ENCODE measurements around the gene AOAH.

AOAH gene

DNA sequence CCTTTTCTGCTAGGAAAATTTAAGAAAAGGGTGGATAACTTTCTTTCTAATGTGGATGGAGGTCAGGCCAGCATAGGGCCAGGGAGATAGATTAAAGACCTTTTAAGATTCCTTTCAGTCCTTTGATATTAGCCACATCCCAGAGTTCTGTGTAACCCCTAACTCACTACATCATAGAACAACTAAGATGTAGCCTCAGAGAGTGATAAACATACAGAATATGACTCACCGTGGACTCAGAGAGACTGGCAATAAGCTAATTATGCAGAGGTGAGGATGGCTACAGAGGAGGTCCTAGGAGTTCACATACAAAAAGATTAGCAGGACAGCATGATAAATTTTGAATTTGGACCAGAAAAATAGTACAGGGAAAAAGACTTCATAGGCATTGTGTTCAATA is 141.0 kb downstream of the AOAH start:
- H3K36me3 ChIP-seq (ENCODE audit: insufficient read depth, low read depth, low read length) = no peaks in the 10 kb centered on the region
- H3K9me3 ChIP-seq (ENCODE audit: insufficient read depth, low read depth, low read length) = no peaks in the 10 kb centered on the region; the same call in 1 of the 2 replicates
- no peaks in the 10 kb centered on the region for H3K27me3 ChIP-seq (ENCODE audit: insufficient read depth, low read length)
- H3K27ac ChIP-seq (ENCODE audit: low read length) = no peak overlapping the region
- no peak overlapping the region for H3K4me3 ChIP-seq (ENCODE audit: low read length)
- no peak overlapping the region for H3K9ac ChIP-seq (ENCODE audit: low read depth, low read length)
- no peaks in the 10 kb centered on the region for H3K4me1 ChIP-seq (ENCODE audit: insufficient read depth, low read length)

GRCh38 chr7:36575832-36576231 is 148.5 kb downstream of the AOAH start:
- Histone ChIP-seq H3K27me3 (ENCODE audit: insufficient read depth, low read length) (no peaks in the 10 kb centered on the region), H3K27ac (ENCODE audit: low read length) (no peak overlapping the region), H3K9me3 (ENCODE audit: insufficient read depth, low read depth, low read length) (peaks cover 13% of the 10 kb centered on the region; the same call in 1 of the 2 replicates), H3K36me3 (ENCODE audit: insufficient read depth, low read depth, low read length) (no peaks in the 10 kb centered on the region), H3K9ac (ENCODE audit: low read depth, low read length) (no peak overlapping the region), H3K4me3 (ENCODE audit: low read length) (no peak overlapping the region), H3K4me1 (ENCODE audit: insufficient read depth, low read length) (peaks cover 3% of the 10 kb centered on the region; the same call in 1 of the 2 replicates)

- no peaks in the 10 kb centered on the region for H3K36me3 ChIP-seq (ENCODE audit: insufficient read depth, low read depth, low read length)
- H3K9me3 ChIP-seq (ENCODE audit: insufficient read depth, low read depth, low read length) = peaks cover 13% of the 10 kb centered on the region; the same call in 1 of the 2 replicates
- H3K27ac ChIP-seq (ENCODE audit: low read length) = no peak overlapping the region
- no peak overlapping the region for H3K4me3 ChIP-seq (ENCODE audit: low read length)
- H3K27me3 ChIP-seq (ENCODE audit: insufficient read depth, low read length) = no peaks in the 10 kb centered on the region
- no peak overlapping the region for H3K9ac ChIP-seq (ENCODE audit: low read depth, low read length)
- H3K4me1 ChIP-seq (ENCODE audit: insufficient read depth, low read length) = peaks cover 10% of the 10 kb centered on the region; the same call in 1 of the 2 replicates
Measured at GRCh38 chr7:36573066-36573465, 151.2 kb downstream of the AOAH start.

GRCh38 chr7:36571190-36571560 is 153.1 kb downstream of the AOAH start:
- Histone ChIP-seq H3K36me3 (ENCODE audit: insufficient read depth, low read depth, low read length) (no peaks in the 10 kb centered on the region), H3K4me1 (ENCODE audit: insufficient read depth, low read length) (peaks cover 18% of the 10 kb centered on the region; the same call in 1 of the 2 replicates), H3K9me3 (ENCODE audit: insufficient read depth, low read depth, low read length) (peaks cover 4% of the 10 kb centered on the region; the same call in 1 of the 2 replicates), H3K9ac (ENCODE audit: low read depth, low read length) (no peak overlapping the region), H3K27ac (ENCODE audit: low read length) (no peak overlapping the region), H3K27me3 (ENCODE audit: insufficient read depth, low read length) (no peaks in the 10 kb centered on the region), H3K4me3 (ENCODE audit: low read length) (no peak overlapping the region)

- peaks cover 18% of the 10 kb centered on the region; the same call in 1 of the 2 replicates for H3K4me1 ChIP-seq (ENCODE audit: insufficient read depth, low read length)
- no peaks in the 10 kb centered on the region for H3K36me3 ChIP-seq (ENCODE audit: insufficient read depth, low read depth, low read length)
- no peaks in the 10 kb centered on the region for H3K9me3 ChIP-seq (ENCODE audit: insufficient read depth, low read depth, low read length)
- no peak overlapping the region for H3K27ac ChIP-seq (ENCODE audit: low read length)
- no peak overlapping the region for H3K9ac ChIP-seq (ENCODE audit: low read depth, low read length)
- H3K4me3 ChIP-seq (ENCODE audit: low read length) = no peak overlapping the region
- H3K27me3 ChIP-seq (ENCODE audit: insufficient read depth, low read length) = no peaks in the 10 kb centered on the region
Measured at GRCh38 chr7:36570528-36571189, 153.6 kb downstream of the AOAH start.

DNA sequence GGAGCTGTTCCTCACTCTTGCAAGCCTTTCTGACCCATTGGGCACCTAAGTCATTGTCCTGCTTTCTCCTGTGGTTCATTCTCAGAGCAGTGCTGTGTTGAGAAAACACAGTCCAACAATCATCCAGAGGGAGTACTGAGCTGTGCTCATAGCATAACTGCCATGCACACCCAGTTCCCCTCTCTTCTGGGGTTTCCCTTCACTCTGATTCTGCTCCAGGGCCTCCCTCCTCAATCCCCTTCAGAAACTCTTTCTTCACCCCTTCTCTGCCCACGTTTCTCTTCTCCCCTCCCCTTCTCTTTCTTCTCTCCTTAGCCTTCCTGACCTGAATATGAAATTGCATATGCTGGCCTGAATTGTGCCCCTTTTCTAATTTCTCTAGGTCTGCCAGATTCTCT is 155.8 kb downstream of the AOAH start:
- Histone ChIP-seq H3K9ac (ENCODE audit: low read depth, low read length) (peak overlapping the region; percentile 56; the same call in 1 of the 2 replicates), H3K4me1 (ENCODE audit: insufficient read depth, low read length) (peaks cover 25% of the 10 kb centered on the region; the same call in 1 of the 2 replicates), H3K36me3 (ENCODE audit: insufficient read depth, low read depth, low read length) (no peaks in the 10 kb centered on the region), H3K27me3 (ENCODE audit: insufficient read depth, low read length) (no peaks in the 10 kb centered on the region), H3K9me3 (ENCODE audit: insufficient read depth, low read depth, low read length) (no peaks in the 10 kb centered on the region), H3K27ac (ENCODE audit: low read length) (peak overlapping the region; percentile 90), H3K4me3 (ENCODE audit: low read length) (no peak overlapping the region)

DNA sequence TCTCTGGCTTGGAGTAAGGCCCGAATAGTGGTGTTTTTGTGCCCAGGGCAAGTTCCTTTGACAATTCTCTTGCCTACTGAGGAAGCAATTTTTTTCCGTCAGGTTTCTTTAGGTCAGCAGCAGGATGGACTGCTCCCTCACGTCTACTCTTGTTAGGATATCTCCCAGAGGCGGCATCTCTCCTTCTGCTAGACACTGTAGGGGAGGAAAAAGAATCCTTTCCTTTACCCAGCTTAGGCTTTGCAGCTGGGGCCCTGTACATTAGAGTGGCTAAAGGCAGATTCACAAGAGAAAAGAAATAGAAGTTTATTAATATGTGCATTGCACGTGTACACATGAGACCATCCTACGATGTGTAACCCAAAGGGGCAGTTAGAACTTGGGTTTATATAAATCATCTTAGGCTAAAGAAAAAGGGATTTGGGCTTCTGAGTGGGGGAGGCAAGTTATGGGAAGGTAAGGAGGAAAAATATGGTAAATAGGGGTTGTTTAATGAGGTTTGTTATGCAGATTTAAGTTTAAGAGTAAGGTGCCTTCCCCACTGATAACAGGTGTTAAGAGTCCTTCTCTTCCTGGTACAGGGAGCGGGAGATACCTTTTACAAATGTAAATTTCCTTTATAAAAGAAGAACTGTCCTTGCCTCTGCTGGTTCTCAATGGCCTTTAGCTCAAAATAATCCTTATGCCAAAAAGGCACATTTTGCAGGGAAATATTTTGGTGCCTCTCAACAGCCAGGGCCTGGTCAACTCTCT is 156.4 kb downstream of the AOAH start:
- Histone ChIP-seq H3K27ac (ENCODE audit: low read length) (peak overlapping the region; percentile 90), H3K4me1 (ENCODE audit: insufficient read depth, low read length) (peaks cover 25% of the 10 kb centered on the region; the same call in 1 of the 2 replicates), H3K27me3 (ENCODE audit: insufficient read depth, low read length) (no peaks in the 10 kb centered on the region), H3K9ac (ENCODE audit: low read depth, low read length) (peak overlapping the region; percentile 56; the same call in 1 of the 2 replicates), H3K36me3 (ENCODE audit: insufficient read depth, low read depth, low read length) (no peaks in the 10 kb centered on the region), H3K9me3 (ENCODE audit: insufficient read depth, low read depth, low read length) (no peaks in the 10 kb centered on the region), H3K4me3 (ENCODE audit: low read length) (peak overlapping the region; percentile 20; the same call in 1 of the 2 replicates)

GRCh38 chr7:36565792-36566356 is 158.4 kb downstream of the AOAH start:
- Histone ChIP-seq H3K27me3 (ENCODE audit: insufficient read depth, low read length) (no peaks in the 10 kb centered on the region), H3K9ac (ENCODE audit: low read depth, low read length) (no peak overlapping the region), H3K4me1 (ENCODE audit: insufficient read depth, low read length) (peaks cover 25% of the 10 kb centered on the region; the same call in 1 of the 2 replicates), H3K36me3 (ENCODE audit: insufficient read depth, low read depth, low read length) (no peaks in the 10 kb centered on the region), H3K27ac (ENCODE audit: low read length) (no peak overlapping the region), H3K4me3 (ENCODE audit: low read length) (no peak overlapping the region), H3K9me3 (ENCODE audit: insufficient read depth, low read depth, low read length) (no peaks in the 10 kb centered on the region)

DNA sequence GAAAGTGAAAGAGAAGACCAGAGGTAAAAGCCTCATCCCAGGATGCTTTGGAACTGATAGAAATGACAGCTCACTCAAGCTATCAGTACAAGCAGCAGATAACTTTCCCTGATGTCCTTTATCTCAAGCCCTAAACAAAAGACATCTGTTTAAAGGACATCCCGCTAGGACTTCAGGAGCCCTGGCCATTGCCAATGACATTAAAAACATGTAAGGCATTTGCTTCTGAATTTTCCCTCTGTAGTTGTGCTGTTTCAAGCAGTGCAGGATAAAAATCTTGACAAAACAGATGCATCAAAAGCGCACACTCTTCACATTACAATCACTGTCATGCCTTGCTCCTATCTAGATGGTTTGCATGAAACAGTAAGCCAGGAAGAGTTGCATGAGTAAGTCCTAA is 159.8 kb downstream of the AOAH start:
- H3K4me1 ChIP-seq (ENCODE audit: insufficient read depth, low read length) = peaks cover 25% of the 10 kb centered on the region; the same call in 1 of the 2 replicates
- no peak overlapping the region for H3K27ac ChIP-seq (ENCODE audit: low read length)
- H3K4me3 ChIP-seq (ENCODE audit: low read length) = no peak overlapping the region
- no peaks in the 10 kb centered on the region for H3K27me3 ChIP-seq (ENCODE audit: insufficient read depth, low read length)
- no peak overlapping the region for H3K9ac ChIP-seq (ENCODE audit: low read depth, low read length)
- H3K9me3 ChIP-seq (ENCODE audit: insufficient read depth, low read depth, low read length) = no peaks in the 10 kb centered on the region
- no peaks in the 10 kb centered on the region for H3K36me3 ChIP-seq (ENCODE audit: insufficient read depth, low read depth, low read length)

GRCh38 chr7:36563706-36564327 is 160.5 kb downstream of the AOAH start:
- no peak overlapping the region for H3K27ac ChIP-seq (ENCODE audit: low read length)
- H3K27me3 ChIP-seq (ENCODE audit: insufficient read depth, low read length) = no peaks in the 10 kb centered on the region
- H3K9me3 ChIP-seq (ENCODE audit: insufficient read depth, low read depth, low read length) = 0 out of 2 replicates have a peak, but pooled peaks cover 7% of the 10 kb centered on the region
- no peak overlapping the region for H3K4me3 ChIP-seq (ENCODE audit: low read length)
- H3K36me3 ChIP-seq (ENCODE audit: insufficient read depth, low read depth, low read length) = no peaks in the 10 kb centered on the region
- peaks cover 25% of the 10 kb centered on the region; the same call in 1 of the 2 replicates for H3K4me1 ChIP-seq (ENCODE audit: insufficient read depth, low read length)
- H3K9ac ChIP-seq (ENCODE audit: low read depth, low read length) = no peak overlapping the region

DNA sequence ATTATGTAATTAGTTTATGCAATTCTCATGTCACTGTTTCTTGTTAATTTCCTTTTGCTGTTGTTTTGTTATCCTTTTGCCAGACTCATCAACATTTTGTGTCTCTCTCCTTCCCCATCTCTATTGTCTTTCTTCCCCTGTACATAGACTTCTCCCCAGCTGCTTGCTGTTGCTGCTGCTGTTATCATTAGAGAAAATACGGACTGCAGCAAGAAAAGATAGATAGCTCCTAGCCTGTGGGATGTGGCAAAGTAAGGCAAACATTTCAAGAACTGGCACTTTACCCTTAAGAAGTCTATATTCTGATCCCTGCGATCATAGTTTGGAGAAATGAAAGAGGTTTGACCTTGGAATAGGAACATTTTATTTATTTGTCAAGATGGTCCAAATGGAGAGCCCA is 162.2 kb downstream of the AOAH start:
- Histone ChIP-seq H3K27ac (ENCODE audit: low read length) (no peak overlapping the region), H3K9me3 (ENCODE audit: insufficient read depth, low read depth, low read length) (0 out of 2 replicates have a peak, but pooled peaks cover 9% of the 10 kb centered on the region), H3K4me3 (ENCODE audit: low read length) (no peak overlapping the region), H3K27me3 (ENCODE audit: insufficient read depth, low read length) (no peaks in the 10 kb centered on the region), H3K36me3 (ENCODE audit: insufficient read depth, low read depth, low read length) (no peaks in the 10 kb centered on the region), H3K9ac (ENCODE audit: low read depth, low read length) (no peak overlapping the region), H3K4me1 (ENCODE audit: insufficient read depth, low read length) (peaks cover 11% of the 10 kb centered on the region; the same call in 1 of the 2 replicates)

All from iPS-20b (cell line).